Dendritic cell treated with granulocyte-macrophage colony-stimulating factor and Interleukin-4, amounts not matched to agents 40 ng/mL and 50 ng/mL, for 4 days (primary cell): ENCODE results near the gene SPATS2.

Experiments used
- H3K27ac Mint-ChIP-seq: one replicate; pipeline ENCODE4 v1.8.0; 2022; ENCODE audit warnings: mild to moderate bottlenecking, mixed read lengths
- H3K27me3 Mint-ChIP-seq: one replicate; pipeline ENCODE4 v1.8.0; 2022; ENCODE audit warnings: mild to moderate bottlenecking, mixed read lengths
- H3K36me3 Mint-ChIP-seq: one replicate; pipeline ENCODE4 v1.8.0; 2022; ENCODE audit warnings: low read depth, mixed read lengths
- H3K4me1 Mint-ChIP-seq: one replicate; pipeline ENCODE4 v1.8.0; 2022; ENCODE audit warnings: low read depth, mixed read lengths
- H3K4me3 Mint-ChIP-seq: one replicate; pipeline ENCODE4 v1.8.0; 2022; ENCODE audit warnings: mild to moderate bottlenecking, moderate library complexity, mixed read lengths
- H3K9me3 Mint-ChIP-seq: one replicate; pipeline ENCODE4 v1.8.0; 2022; ENCODE audit warnings: mixed read lengths
- intact Hi-C: fragments of 100-400 bp; cut with micrococcal nuclease; formaldehyde crosslinking; loops from one replicate; pipeline ENCODE4 v1.15.0; 2022

The SPATS2 gene

GRCh38 chr12:49355913-49356312 is 11.3 kb upstream of the SPATS2 start:
- H3K27ac Mint-ChIP-seq, result no peak overlapping the region

GRCh38 chr12:49357103-49357678 is 10.1 kb upstream of the SPATS2 start:
- Mint-ChIP-seq H3K36me3 (no peaks in the 10 kb centered on the region), H3K9me3 (no peaks in the 10 kb centered on the region), H3K27me3 (peaks cover 40% of the 10 kb centered on the region), H3K4me1 (peaks cover 16% of the 10 kb centered on the region), H3K27ac (no peak overlapping the region), H3K4me3 (no peak overlapping the region)
- intact Hi-C loops, result no loop called here

More at GRCh38 chr12:49355913-49356312, 11.3 kb upstream of the SPATS2 start:
- H3K9me3 Mint-ChIP-seq, result no peaks in the 10 kb centered on the region
- no peak overlapping the region for H3K4me3 Mint-ChIP-seq
- intact Hi-C loops, result no loop called here
- H3K27me3 Mint-ChIP-seq, result peaks cover 48% of the 10 kb centered on the region
- H3K4me1 Mint-ChIP-seq, result peaks cover 16% of the 10 kb centered on the region
- no peaks in the 10 kb centered on the region for H3K36me3 Mint-ChIP-seq

GRCh38 chr12:49358483-49359141 is 8.7 kb upstream of the SPATS2 start:
- Mint-ChIP-seq H3K4me1 (peaks cover 11% of the 10 kb centered on the region), H3K36me3 (no peaks in the 10 kb centered on the region), H3K4me3 (no peak overlapping the region), H3K27ac (no peak overlapping the region), H3K9me3 (no peaks in the 10 kb centered on the region), H3K27me3 (peaks cover 30% of the 10 kb centered on the region)
- intact Hi-C loops, result loop anchor here (1.0 to 2.0 kb wide), 2 partner anchors 156 to 222 kb away; no protein-coding TSS in a partner anchor

- Mint-ChIP-seq H3K27me3 (peaks cover 22% of the 10 kb centered on the region), H3K4me3 (no peak overlapping the region), H3K4me1 (peaks cover 20% of the 10 kb centered on the region), H3K36me3 (no peaks in the 10 kb centered on the region), H3K9me3 (no peaks in the 10 kb centered on the region), H3K27ac (peak overlapping the region; percentile 22)
- intact Hi-C loops, result loop anchor here (2.0 kb wide), 1 partner anchor 221 kb away; no protein-coding TSS in a partner anchor
Measured at GRCh38 chr12:49359671-49360070, 7.6 kb upstream of the SPATS2 start.

GRCh38 chr12:49362077-49362476 is 5.2 kb upstream of the SPATS2 start:
- peaks cover 9% of the 10 kb centered on the region for H3K36me3 Mint-ChIP-seq
- peaks cover 12% of the 10 kb centered on the region for H3K27me3 Mint-ChIP-seq
- no peak overlapping the region for H3K27ac Mint-ChIP-seq
- H3K9me3 Mint-ChIP-seq, result no peaks in the 10 kb centered on the region
- H3K4me1 Mint-ChIP-seq, result peaks cover 23% of the 10 kb centered on the region
- intact Hi-C loops, result no loop called here
- no peak overlapping the region for H3K4me3 Mint-ChIP-seq

- Mint-ChIP-seq H3K27me3 (peaks cover 3% of the 10 kb centered on the region), H3K27ac (peak overlapping the region; percentile 75), H3K36me3 (peaks cover 19% of the 10 kb centered on the region), H3K4me1 (peaks cover 24% of the 10 kb centered on the region), H3K9me3 (no peaks in the 10 kb centered on the region), H3K4me3 (no peak overlapping the region)
- intact Hi-C loops, result no loop called here
Measured at GRCh38 chr12:49364989-49365388, 2.3 kb upstream of the SPATS2 start.

GRCh38 chr12:49365542-49365941 is 1.7 kb upstream of the SPATS2 start:
- H3K36me3 Mint-ChIP-seq, result peaks cover 19% of the 10 kb centered on the region
- H3K4me1 Mint-ChIP-seq, result peaks cover 24% of the 10 kb centered on the region
- intact Hi-C loops, result no loop called here
- H3K9me3 Mint-ChIP-seq, result no peaks in the 10 kb centered on the region
- H3K27ac Mint-ChIP-seq, result peak overlapping the region; percentile 99
- no peak overlapping the region for H3K4me3 Mint-ChIP-seq
- peaks cover 3% of the 10 kb centered on the region for H3K27me3 Mint-ChIP-seq

GRCh38 chr12:49366096-49366651 is 1.1 kb upstream of the SPATS2 start:
- H3K27me3 Mint-ChIP-seq, result peaks cover 1% of the 10 kb centered on the region
- peak overlapping the region; percentile 97 for H3K4me3 Mint-ChIP-seq
- peak overlapping the region; percentile 99 for H3K27ac Mint-ChIP-seq
- intact Hi-C loops, result no loop called here
- H3K4me1 Mint-ChIP-seq, result peaks cover 24% of the 10 kb centered on the region
- no peaks in the 10 kb centered on the region for H3K9me3 Mint-ChIP-seq
- peaks cover 22% of the 10 kb centered on the region for H3K36me3 Mint-ChIP-seq

- Mint-ChIP-seq H3K4me1 (peaks cover 24% of the 10 kb centered on the region), H3K4me3 (peak overlapping the region; percentile 97), H3K9me3 (no peaks in the 10 kb centered on the region), H3K36me3 (peaks cover 27% of the 10 kb centered on the region), H3K27me3 (no peaks in the 10 kb centered on the region), H3K27ac (peak overlapping the region; percentile 99)
- intact Hi-C loops, result no loop called here
Measured at GRCh38 chr12:49366652-49367380, 446 bp upstream of the SPATS2 start.

- Mint-ChIP-seq H3K27ac (peak overlapping the region; percentile 99), H3K9me3 (no peaks in the 10 kb centered on the region), H3K4me1 (peaks cover 24% of the 10 kb centered on the region)
Measured at GRCh38 chr12:49368240-49368600, 958 bp downstream of the SPATS2 start.

GRCh38 chr12:49369411-49370145 is 2.3 kb downstream of the SPATS2 start:
- Mint-ChIP-seq H3K36me3 (peaks cover 34% of the 10 kb centered on the region), H3K9me3 (no peaks in the 10 kb centered on the region), H3K4me1 (peaks cover 18% of the 10 kb centered on the region), H3K27ac (no peak overlapping the region), H3K27me3 (no peaks in the 10 kb centered on the region), H3K4me3 (no peak overlapping the region)
- intact Hi-C loops, result no loop called here

More at GRCh38 chr12:49368240-49368600, 958 bp downstream of the SPATS2 start:
- H3K36me3 Mint-ChIP-seq, result peaks cover 34% of the 10 kb centered on the region
- H3K27me3 Mint-ChIP-seq, result no peaks in the 10 kb centered on the region
- intact Hi-C loops, result no loop called here
- H3K4me3 Mint-ChIP-seq, result peak overlapping the region; percentile 97

- Mint-ChIP-seq H3K27ac (no peak overlapping the region), H3K9me3 (no peaks in the 10 kb centered on the region), H3K4me1 (peaks cover 21% of the 10 kb centered on the region), H3K36me3 (peaks cover 34% of the 10 kb centered on the region), H3K27me3 (no peaks in the 10 kb centered on the region), H3K4me3 (no peak overlapping the region)
- intact Hi-C loops, result no loop called here
Measured at GRCh38 chr12:49370539-49370938, 3.3 kb downstream of the SPATS2 start.

- intact Hi-C loops, result no loop called here
- H3K27ac Mint-ChIP-seq, result no peak overlapping the region
- no peak overlapping the region for H3K4me3 Mint-ChIP-seq
- H3K4me1 Mint-ChIP-seq, result peaks cover 9% of the 10 kb centered on the region
- H3K27me3 Mint-ChIP-seq, result no peaks in the 10 kb centered on the region
- peaks cover 15% of the 10 kb centered on the region for H3K36me3 Mint-ChIP-seq
- no peaks in the 10 kb centered on the region for H3K9me3 Mint-ChIP-seq
Measured at GRCh38 chr12:49375406-49375805, 8.1 kb downstream of the SPATS2 start.
